NCI-H345 treated with DMSO at 0.1 percent for 48 hours (cell line): Measurements from ENCODE around the gene CEP68.
A peak's percentile ranks its signal among the peaks of the same experiment; 100 is the strongest.
"Not testable (repeated sequence)": the region's sequence is repeated elsewhere in the genome, so short reads cannot be mapped to it uniquely, and the experiment has no call there.

Source experiments
- DNase-seq: peaks from one replicate; lab custom pipeline; 2025; ENCODE audit not compliant: unreplicated experiment; lab: John Stamatoyannopoulos, UW

Gene CEP68

GRCh38 chr2:65056215-65057053 lies at the start of gene CEP68:
Gene CEP68, plus strand, starts transcription at chr2:65056416. Its CDS starts 13,029 bp downstream, at chr2:65069445.
- peak; percentile 97 for DNase-seq

DNA sequence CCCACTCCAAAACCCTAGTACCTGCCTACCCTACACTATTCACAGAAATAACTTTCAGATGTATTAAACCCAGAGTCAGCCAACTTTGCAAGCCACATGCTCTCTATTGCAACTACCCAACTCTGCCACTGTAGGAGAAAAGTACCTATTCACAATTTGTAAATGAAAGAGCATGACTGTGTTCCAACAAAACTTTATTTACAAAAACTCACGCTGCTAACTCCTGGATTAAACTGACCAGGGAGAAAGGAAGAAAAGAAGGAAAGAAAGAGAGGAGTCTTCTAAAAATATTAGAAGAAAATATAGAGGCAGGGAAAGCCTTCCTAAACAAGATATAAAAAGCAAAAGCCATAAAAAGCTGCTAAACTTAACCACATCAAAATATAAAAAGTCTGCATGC lies 42.4 kb upstream of the CEP68 start:
- DNase-seq, result no peak

DNA sequence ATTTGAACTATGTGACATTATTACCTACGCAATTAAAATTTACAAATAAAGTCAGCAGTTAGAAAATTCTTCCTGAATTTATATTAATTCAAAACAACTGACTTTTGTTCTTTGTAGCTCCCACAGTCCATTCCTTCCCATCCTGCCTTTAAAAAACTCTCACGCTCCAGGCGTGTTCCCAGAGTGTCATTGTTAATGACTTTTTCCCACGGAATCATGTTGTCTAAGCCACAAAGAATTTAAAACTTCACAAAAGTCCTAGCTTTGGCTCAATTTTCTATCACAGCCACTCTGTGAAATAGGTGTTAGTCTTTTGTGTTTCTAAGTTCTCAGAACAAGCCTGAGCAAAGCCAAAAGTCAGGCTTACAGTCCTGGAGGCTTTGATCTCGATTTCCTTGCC lies 40.5 kb upstream of the CEP68 start:
- no peak for DNase-seq

DNA sequence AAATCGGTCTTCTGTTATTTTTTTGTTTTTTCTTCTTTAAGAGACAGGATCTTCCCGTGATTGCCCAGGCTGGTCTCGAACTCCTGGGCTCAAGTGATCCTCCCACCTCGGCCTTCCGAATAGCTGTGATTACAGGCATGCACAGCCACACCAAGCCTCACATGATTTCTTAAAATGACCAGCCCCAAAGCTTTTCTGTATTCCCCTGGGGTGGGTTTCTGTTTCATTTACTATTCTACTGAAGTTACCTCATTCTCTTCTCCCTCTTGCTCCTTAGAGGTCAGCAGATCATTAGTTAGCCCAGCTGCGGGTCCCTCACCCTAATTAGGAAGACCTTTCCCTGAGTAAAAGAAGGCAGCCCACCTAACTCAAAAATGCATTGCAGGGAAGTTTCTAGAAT lies 39.4 kb upstream of the CEP68 start:
- no peak for DNase-seq

GRCh38 chr2:65017335-65017734 lies 38.9 kb upstream of the CEP68 start:
- no peak for DNase-seq

DNA sequence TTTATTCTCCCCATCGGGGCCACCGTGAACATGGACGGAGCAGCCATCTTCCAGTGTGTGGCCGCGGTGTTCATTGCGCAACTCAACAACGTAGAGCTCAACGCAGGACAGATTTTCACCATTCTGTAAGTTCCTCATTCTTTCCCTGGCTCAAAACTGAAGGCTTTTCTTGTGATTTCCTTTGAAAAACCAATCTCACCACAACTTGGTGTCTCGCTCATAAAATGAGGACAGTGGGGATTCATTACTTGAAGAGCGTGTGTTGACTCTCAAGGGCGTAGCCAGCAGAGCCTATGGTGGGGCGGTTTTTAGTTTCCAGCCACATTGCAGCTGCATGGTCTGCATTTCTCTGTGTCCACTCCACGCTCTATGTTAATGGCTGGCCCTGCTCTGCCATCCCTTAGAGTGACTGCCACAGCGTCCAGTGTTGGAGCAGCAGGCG lies 38.1 kb upstream of the CEP68 start:
- no peak for DNase-seq

DNA sequence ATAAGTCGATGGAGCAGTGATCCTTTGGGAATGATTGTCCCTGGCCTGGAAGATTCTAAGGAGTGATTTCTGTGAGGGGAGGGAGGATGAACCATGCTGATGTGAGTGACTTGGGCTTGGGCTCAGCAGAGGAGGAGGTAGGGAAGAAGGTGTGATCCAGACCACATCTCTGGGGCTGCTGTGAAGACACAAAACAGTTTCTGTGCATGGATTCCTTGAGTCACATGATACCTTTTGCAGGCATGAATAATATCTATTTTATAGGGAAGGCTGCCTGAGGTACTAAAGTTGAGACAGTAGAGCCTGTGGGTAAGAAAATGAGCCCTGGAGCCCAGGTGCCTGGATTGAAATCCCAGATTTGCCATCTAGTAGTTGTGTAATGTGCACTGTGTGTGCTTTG lies 37.2 kb upstream of the CEP68 start:
- DNase-seq, result no peak

GRCh38 chr2:65019675-65020195 lies 36.5 kb upstream of the CEP68 start:
- DNase-seq, result no peak

DNA sequence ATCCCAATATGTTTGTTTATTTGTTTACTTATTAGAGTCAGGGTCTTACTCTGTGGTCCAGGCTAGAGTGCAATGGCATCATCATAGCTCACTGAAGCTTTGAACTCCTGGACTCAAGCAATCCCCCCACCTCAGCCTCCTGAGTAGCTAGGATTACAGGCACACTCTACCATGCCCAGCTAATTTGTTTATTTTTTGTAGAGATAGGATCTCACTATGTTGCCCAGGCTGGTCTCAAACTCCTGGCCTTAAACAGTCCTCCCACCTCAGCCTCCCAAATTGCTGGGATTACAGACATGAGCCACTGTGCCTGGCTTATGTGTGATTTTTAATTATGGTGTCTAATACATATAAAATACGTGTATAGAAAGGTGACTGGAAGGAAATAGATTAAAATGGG lies 36.0 kb upstream of the CEP68 start:
- DNase-seq, result not testable (repeated sequence)

GRCh38 chr2:65020943-65021528 lies 35.2 kb upstream of the CEP68 start:
- no peak for DNase-seq

GRCh38 chr2:65021709-65022108 lies 34.5 kb upstream of the CEP68 start:
- no peak for DNase-seq

- no peak for DNase-seq
Measured at GRCh38 chr2:65022189-65022588, 34.0 kb upstream of the CEP68 start.

DNA sequence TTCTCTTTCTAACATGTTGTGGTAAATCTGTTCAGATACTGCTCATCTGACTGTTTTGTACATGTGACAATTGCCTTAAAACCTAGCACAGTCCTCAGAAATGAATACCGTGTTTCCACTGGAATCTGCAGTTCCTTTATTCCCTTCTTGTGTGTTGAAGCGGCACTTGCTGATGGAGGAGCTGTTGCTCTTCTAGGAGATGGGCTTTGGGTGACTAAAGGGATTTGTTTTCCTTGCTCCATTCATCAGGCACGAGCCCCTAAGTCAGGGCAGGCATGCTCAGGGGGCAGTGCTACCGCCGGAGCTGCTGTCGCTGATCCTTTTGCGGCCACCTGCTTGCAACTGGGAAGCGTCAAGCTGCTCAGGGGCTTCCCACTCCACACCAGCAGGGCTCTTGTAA lies 32.5 kb upstream of the CEP68 start:
- no peak for DNase-seq

- no peak for DNase-seq
Measured at GRCh38 chr2:65024149-65024829, 31.9 kb upstream of the CEP68 start.

GRCh38 chr2:65025453-65026123 lies 30.6 kb upstream of the CEP68 start:
- DNase-seq, result no peak

GRCh38 chr2:65026154-65026553 lies 30.1 kb upstream of the CEP68 start:
- no peak for DNase-seq

GRCh38 chr2:65026704-65027464 lies 29.3 kb upstream of the CEP68 start:
- DNase-seq, result no peak

GRCh38 chr2:65027616-65028244 lies 28.5 kb upstream of the CEP68 start:
- DNase-seq, result no peak

DNA sequence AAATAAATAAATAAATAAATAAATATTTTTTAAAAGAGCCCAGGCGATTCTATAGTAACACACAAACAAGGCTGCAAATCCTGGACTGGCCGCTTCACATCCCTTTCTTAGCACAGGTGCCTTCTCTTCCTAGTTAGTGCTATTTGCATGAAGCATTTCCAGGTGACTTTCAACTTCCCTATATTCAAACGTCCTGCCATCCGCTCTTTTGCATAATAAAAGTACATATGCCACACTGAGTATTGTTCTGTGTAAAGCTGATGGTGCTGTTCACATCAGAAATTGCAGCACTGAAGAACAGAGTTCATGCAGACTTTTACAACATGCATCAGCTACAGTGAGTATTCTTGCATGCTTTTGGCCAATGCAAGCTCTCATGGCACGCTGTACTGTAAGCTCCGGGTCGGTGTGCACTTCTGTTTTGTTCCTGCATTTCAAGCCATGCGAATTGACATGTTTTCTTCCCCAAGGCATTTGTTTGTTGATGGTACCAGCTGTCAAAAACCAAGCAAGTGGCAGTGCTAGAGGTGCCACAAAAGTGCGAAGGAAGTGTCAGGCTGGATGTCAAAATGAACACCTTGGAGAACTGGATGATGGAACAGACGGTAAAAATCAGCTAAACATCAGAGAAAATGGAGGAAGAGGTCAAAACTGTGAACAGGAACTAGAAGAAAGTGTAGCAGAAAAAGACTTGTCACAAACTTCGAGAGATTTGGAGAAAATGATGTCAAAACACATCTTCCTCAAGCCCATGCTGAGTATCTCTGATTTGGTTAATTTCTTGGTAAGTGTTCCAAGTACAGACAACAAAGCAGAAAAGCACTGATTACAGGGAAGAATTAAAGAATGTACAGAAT lies 25.5 kb upstream of the CEP68 start:
- no peak for DNase-seq
